ENCODE data around the gene EP400.
A peak's percentile ranks its signal among the peaks of the same experiment; 100 is the strongest.

The EP400 gene

DNA sequence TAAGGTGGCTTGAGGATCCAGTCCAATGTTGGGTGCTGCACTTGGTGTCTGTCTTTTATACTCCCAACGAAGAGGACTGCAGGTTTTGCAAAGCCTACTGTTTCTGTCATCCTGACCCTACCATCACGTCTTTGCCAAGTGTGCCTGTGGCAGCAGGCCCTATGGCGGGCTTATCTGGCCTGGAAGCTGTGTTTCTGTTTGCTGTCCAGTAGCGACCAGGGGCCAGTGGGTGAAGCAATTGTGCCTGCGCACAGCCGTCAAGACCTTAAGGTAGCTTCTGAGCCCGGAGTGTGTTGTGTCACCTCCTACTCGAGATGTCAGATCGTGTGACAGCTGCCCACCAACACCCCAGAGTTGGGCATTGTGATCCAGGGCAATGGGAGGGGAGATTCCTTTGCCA, 131.7 kb downstream of the EP400 start:
- no peaks in the 10 kb centered on the region for H3K27me3 Mint-ChIP-seq (ENCODE audit: low read depth)
- TF ChIP-seq, protein P1, sequence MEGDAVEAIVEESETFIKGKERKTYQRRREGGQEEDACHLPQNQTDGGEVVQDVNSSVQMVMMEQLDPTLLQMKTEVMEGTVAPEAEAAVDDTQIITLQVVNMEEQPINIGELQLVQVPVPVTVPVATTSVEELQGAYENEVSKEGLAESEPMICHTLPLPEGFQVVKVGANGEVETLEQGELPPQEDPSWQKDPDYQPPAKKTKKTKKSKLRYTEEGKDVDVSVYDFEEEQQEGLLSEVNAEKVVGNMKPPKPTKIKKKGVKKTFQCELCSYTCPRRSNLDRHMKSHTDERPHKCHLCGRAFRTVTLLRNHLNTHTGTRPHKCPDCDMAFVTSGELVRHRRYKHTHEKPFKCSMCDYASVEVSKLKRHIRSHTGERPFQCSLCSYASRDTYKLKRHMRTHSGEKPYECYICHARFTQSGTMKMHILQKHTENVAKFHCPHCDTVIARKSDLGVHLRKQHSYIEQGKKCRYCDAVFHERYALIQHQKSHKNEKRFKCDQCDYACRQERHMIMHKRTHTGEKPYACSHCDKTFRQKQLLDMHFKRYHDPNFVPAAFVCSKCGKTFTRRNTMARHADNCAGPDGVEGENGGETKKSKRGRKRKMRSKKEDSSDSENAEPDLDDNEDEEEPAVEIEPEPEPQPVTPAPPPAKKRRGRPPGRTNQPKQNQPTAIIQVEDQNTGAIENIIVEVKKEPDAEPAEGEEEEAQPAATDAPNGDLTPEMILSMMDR (IDR thresholded peaks at IDR 0.05; ENCODE audit: unreplicated experiment in 3 of 3) = no peak
- H3K4me3 Mint-ChIP-seq = peak overlapping the region in 1 of 3 experiments; percentile 15
- H3K27ac Mint-ChIP-seq = no peak overlapping the region
- H3K4me1 Mint-ChIP-seq = peaks cover 18% of the 10 kb centered on the region
- peaks cover 14% of the 10 kb centered on the region for H3K36me3 Mint-ChIP-seq (ENCODE audit: low read depth)
- H3K9me3 Mint-ChIP-seq = no peaks in the 10 kb centered on the region

DNA sequence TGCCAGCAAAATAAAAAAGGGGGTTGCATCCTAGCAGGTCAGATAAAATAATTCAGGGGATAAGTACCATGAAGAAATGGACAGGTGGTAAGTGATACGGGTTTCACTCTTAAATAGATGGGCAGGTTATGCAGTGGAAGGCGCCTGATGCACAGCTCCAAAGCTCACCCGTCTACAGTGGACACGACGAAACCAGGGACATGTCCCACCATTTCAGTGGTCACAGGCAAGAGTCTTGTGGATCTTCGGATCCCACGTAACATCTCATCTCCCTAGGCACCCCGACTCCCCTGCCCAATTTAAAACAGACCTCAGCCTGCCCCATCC, 133.8 kb downstream of the EP400 start:
- peaks cover 9% of the 10 kb centered on the region for H3K36me3 Mint-ChIP-seq (ENCODE audit: low read depth)
- H3K9me3 Mint-ChIP-seq = no peaks in the 10 kb centered on the region
- peak overlapping the region; percentile 23 to 71 (median 54) for H3K27ac Mint-ChIP-seq
- peak overlapping the region; percentile 87 to 89 (median 88) for H3K4me3 Mint-ChIP-seq
- H3K27me3 Mint-ChIP-seq (ENCODE audit: low read depth) = no peaks in the 10 kb centered on the region
- TF ChIP-seq, protein P1 (IDR thresholded peaks at IDR 0.05; ENCODE audit: unreplicated experiment in 3 of 3) = no peak
- peaks cover 22% of the 10 kb centered on the region for H3K4me1 Mint-ChIP-seq

DNA sequence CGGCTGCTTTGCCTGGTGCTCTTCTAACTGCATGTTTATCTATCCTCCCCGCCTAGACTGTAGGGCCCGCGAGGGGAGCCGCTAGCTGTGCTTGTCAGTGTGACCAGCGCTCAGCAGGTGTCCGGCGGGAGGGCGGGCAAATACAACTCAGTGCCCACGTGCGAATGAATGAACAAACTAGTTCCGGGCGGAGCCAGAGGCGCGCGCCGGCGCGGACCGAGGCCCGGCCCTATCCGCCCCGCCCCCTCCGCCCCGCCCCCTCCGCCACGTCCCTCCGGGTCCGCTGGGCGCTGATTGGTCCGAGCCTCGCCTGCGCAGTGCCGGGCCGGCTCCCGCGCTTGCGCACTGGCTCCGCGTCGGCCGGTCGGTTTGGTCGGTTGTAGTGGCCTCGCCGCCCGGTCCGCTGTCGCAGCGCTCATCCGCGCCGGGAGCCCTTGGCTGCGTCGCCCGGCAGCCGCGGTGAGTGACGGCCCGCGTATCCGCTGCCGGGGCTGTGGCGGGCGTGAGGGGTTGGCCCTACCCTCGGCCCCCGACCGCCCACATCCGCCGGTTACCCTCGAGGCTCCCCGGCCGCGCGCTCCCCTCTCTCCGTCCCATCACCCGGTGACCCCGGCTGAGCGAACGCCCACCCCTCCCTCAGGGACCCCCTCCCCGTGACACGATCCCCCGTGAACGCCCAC, 134.3 kb downstream of the EP400 start:
- H3K27me3 Mint-ChIP-seq (ENCODE audit: low read depth) = no peaks in the 10 kb centered on the region
- peak overlapping the region; percentile 23 to 71 (median 54) for H3K27ac Mint-ChIP-seq
- H3K4me3 Mint-ChIP-seq = peak overlapping the region; percentile 93 to 94 (median 94)
- H3K9me3 Mint-ChIP-seq = no peaks in the 10 kb centered on the region
- peaks cover 22% of the 10 kb centered on the region for H3K4me1 Mint-ChIP-seq
- H3K36me3 Mint-ChIP-seq (ENCODE audit: low read depth) = peaks cover 9% of the 10 kb centered on the region
- TF ChIP-seq, protein P1 (IDR thresholded peaks at IDR 0.05; ENCODE audit: unreplicated experiment in 3 of 3) = no peak

DNA sequence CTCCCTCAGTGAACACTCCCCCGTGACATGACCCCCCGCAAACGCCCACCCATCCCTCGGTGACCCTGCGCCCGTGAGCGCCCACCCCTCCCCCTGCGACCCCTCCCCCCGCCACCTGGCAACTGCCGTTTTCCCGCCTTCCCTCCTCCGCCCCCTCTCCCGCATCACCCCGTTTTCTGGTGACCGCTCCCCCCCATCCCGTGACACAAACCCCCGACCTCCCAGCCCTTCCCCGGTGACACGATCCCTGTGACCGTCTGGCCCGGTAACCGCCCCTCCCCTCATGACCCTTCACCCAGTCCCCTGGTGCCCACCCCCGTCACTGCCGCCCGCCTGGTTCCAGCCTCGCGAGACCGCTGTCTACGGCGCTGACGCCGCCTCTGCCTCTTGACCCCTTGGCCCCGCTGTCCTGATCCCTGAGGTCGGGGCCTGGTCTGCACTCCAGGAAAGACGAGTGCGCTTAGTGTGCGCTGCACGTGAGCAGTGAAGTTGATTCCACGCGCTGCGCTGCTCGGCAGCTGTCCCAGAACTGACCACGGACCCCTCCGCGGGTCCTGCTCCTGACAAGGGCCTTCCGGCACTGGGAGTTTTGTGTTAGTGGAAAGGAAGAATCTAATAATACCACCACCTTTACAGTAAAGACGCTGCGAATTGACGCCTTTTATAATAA, 135.0 kb downstream of the EP400 start:
- H3K4me3 Mint-ChIP-seq = peak overlapping the region; percentile 93 to 94 (median 94)
- peak overlapping the region; percentile 72 to 91 (median 86) for H3K27ac Mint-ChIP-seq
- no peaks in the 10 kb centered on the region for H3K9me3 Mint-ChIP-seq
- H3K4me1 Mint-ChIP-seq = peaks cover 22% of the 10 kb centered on the region
- peaks cover 15% of the 10 kb centered on the region for H3K36me3 Mint-ChIP-seq (ENCODE audit: low read depth)
- TF ChIP-seq, protein P1 (IDR thresholded peaks at IDR 0.05; ENCODE audit: unreplicated experiment in 3 of 3) = no peak
- H3K27me3 Mint-ChIP-seq (ENCODE audit: low read depth) = no peaks in the 10 kb centered on the region

DNA sequence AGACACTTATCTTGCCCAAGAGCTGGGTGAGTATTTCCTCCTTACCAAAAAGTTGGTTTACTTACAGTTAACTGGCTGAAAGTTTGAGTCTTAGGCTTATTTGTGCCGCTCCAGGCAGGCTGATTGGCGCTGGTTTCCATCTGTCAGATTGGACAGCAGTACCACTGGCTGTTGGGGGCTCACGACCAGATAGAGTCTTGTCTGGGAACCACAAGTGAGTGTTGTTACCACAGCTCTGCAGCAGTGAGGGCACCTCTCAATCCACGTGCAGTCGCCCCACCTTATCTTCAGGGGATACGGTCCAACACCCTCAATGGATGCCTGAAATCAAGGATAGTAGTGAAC, 135.5 kb downstream of the EP400 start:
- Mint-ChIP-seq H3K4me1 (peaks cover 22% of the 10 kb centered on the region), H3K36me3 (ENCODE audit: low read depth) (peaks cover 20% of the 10 kb centered on the region), H3K4me3 (peak overlapping the region; percentile 93 to 94 (median 94)), H3K27ac (peak overlapping the region; percentile 72 to 91 (median 86)), H3K9me3 (no peaks in the 10 kb centered on the region), H3K27me3 (ENCODE audit: low read depth) (no peaks in the 10 kb centered on the region)
- TF ChIP-seq, protein P1 (IDR thresholded peaks at IDR 0.05; ENCODE audit: unreplicated experiment in 3 of 3) = no peak
